BJ (cell line): ENCODE data around the gene KCNQ1OT1. TPM values are rescaled to one million over a fixed set of nuclear protein-coding genes. Genes with fewer than 3 reads are reported as not detected.

Experiments used
- CTCF ChIA-PET: fragments of 350-600 bp; formaldehyde crosslinking; extraction: SDS; loops from one replicate; lab custom pipeline; 2021; ENCODE audit warnings: antibody characterized with exemption, inconsistent platforms; lab: Yijun Ruan, JAX
- POLR2A ChIA-PET: fragments of 300-600 bp; sonication (Branson Sonifier 250); formaldehyde crosslinking; extraction: SDS; loops from one replicate; lab custom pipeline; 2021; ENCODE audit warnings: antibody characterized with exemption; lab: Charles Lee
- DNase-seq: peaks from one replicate; pipeline ENCODE4 v3.0.0-alpha.2; 2011; ENCODE audit warnings: low read depth
- H3K27me3 ChIP-seq: 2 replicates; pipeline ENCODE4 v1.6.0; 2011; ENCODE audit warnings: low read length; ENCODE audit not compliant: control insufficient read depth, insufficient read depth
- H3K36me3 ChIP-seq: 2 replicates; pipeline ENCODE4 v1.5.1; 2011; ENCODE audit warnings: low read length; ENCODE audit not compliant: control insufficient read depth, insufficient read depth
- H3K4me3 ChIP-seq: 2 replicates; pipeline ENCODE4 v1.5.1; 2011; ENCODE audit warnings: low read depth, mild to moderate bottlenecking, control low read depth, low read length
- CTCF ChIP-seq: IDR thresholded peaks from 2 replicates; pipeline ENCODE4 v1.5.1; 2011; ENCODE audit warnings: low read depth, mild to moderate bottlenecking, control low read depth, inconsistent platforms, low read length, moderate library complexity; ENCODE audit not compliant: insufficient read depth
- polyA plus RNA-seq: library from polyadenylated mRNA; depleted of rRNA; stranded (reverse); fragments of >200 nt; gene quantifications from 2 replicates; pipeline ENCODE4 v1.2.3, GENCODE V29; 2011

The KCNQ1OT1 gene
- polyA plus RNA-seq, 1 experiment: 0.16 TPM

- Histone ChIP-seq H3K36me3 (no peaks in the 10 kb centered on the region), H3K27me3 (peaks cover 14% of the 10 kb centered on the region), H3K4me3 (no peak overlapping the region)
- CTCF ChIA-PET: interaction anchor here (0.7 to 1.0 kb wide), 2 partner anchors 9 kb away, joined by 3 read pairs; no protein-coding TSS in a partner anchor
- POLR2A ChIA-PET: interaction anchor here (0.6 kb wide), 1 partner anchor 10 kb away, joined by 3 read pairs; no protein-coding TSS in a partner anchor
- DNase-seq: no peak
- TF ChIP-seq CTCF: no peak
Measured at GRCh38 chr11:2724653-2725367, 25.0 kb upstream of the KCNQ1OT1 start.

GRCh38 chr11:2724104-2724503 is 24.3 kb upstream of the KCNQ1OT1 start:
- H3K36me3 ChIP-seq: no peaks in the 10 kb centered on the region
- DNase-seq: no peak
- CTCF ChIA-PET: interaction anchor here (1.0 to 1.2 kb wide), 2 partner anchors 9 to 163 kb away, joined by 3 to 4 read pairs; no protein-coding TSS in a partner anchor
- no peak overlapping the region for H3K4me3 ChIP-seq
- no peak for TF ChIP-seq CTCF
- POLR2A ChIA-PET: no interaction called here
- peaks cover 15% of the 10 kb centered on the region for H3K27me3 ChIP-seq

- H3K36me3 ChIP-seq: no peaks in the 10 kb centered on the region
- POLR2A ChIA-PET: no interaction called here
- CTCF ChIA-PET: interaction anchor here (1.2 kb wide), 1 partner anchor 164 kb away, joined by 4 read pairs; no protein-coding TSS in a partner anchor
- no peak for TF ChIP-seq CTCF
- H3K4me3 ChIP-seq: no peak overlapping the region
- peaks cover 20% of the 10 kb centered on the region for H3K27me3 ChIP-seq
- DNase-seq: no peak
Measured at GRCh38 chr11:2722955-2723354, 23.2 kb upstream of the KCNQ1OT1 start.

DNA sequence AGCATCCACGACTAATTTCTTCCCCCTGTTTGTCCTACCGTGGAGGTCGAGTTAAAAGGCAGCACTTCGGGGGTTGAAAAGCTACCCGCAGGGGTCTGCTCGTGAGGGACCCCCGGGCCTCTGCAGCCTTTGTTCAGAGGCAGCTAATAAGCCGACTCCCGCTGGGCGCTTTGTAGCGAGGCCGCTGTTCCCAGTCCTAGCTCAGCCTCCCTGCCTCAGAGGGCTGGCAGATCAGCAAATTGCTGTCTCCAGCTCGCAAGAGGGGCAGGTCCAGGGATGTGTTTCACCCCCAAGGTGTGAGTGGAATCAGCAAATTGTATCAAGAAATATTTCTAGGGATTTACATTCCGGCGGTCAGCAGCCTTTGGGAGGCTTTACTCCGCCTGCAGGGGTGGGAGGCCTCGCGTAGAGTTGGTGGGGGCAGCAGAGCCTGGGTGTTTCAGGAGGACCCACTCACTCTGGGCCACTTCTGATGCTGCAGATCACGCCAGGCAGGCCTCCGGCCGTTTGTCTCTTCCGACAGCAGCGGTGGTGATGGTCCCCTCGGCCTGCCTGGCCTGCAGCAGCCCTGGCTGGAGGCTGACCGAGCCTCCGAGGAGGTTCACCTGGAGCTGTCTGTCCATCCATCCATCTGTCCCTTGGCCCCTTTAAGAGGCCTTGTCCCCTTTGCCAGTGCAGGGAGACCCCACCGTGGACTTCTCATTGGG is 21.6 kb upstream of the KCNQ1OT1 start:
- ChIA-PET POLR2A (no interaction called here), CTCF (no interaction called here)
- DNase-seq: no peak
- no peaks in the 10 kb centered on the region for H3K36me3 ChIP-seq
- peaks cover 19% of the 10 kb centered on the region for H3K27me3 ChIP-seq
- H3K4me3 ChIP-seq: no peak overlapping the region
- no peak for TF ChIP-seq CTCF
